ENCODE measurements around the gene DLEC1.

GRCh38 chr3:38151667-38152265 lies 112.8 kb downstream of the DLEC1 start:
- no peak for TF ChIP-seq CREB5 (CRISPR knock-in tag; IDR thresholded peaks at IDR 0.05; ENCODE audit: low read depth)
- TF ChIP-seq ARNTL (CRISPR knock-in tag; IDR thresholded peaks at IDR 0.05; ENCODE audit: borderline replicate concordance, low read depth): no peak
- no peak for TF ChIP-seq TCF4 (CRISPR knock-in tag; IDR thresholded peaks at IDR 0.05; ENCODE audit: borderline replicate concordance)
- TF ChIP-seq ZFP3 (CRISPR knock-in tag; IDR thresholded peaks at IDR 0.05): no peak
- TF ChIP-seq SNAI2 (CRISPR knock-in tag; IDR thresholded peaks at IDR 0.05): no peak
- no peak for TF ChIP-seq ZNF70 (CRISPR knock-in tag; IDR thresholded peaks at IDR 0.05)
- TF ChIP-seq TOX (CRISPR knock-in tag; IDR thresholded peaks at IDR 0.05; ENCODE audit: borderline replicate concordance): no peak
- TF ChIP-seq ISL1 (CRISPR knock-in tag; IDR thresholded peaks at IDR 0.05): no peak
- TF ChIP-seq CSDC2 (CRISPR knock-in tag; IDR thresholded peaks at IDR 0.05): no peak

Data from SK-N-SH treated with all-trans-retinoic acid at 6 μM for 48 hours (cell line).